Peyer's patch (tissue), 4 donors: ENCODE measurements around the gene EIF4B. TPM values are rescaled to one million over a fixed set of nuclear protein-coding genes. Genes with fewer than 3 reads are reported as not detected.

ENCODE experiments used
- DNase-seq, 3 donors: peaks; one replicate each; pipeline ENCODE4 v3.0.0-alpha.2; 2017 to 2019
- H3K27ac ChIP-seq, 4 donors: fragments of 200-600 bp; sonication (generic); one replicate each; pipeline ENCODE4 v1.5.1; 2016 to 2019
- H3K27me3 ChIP-seq, 2 donors: fragments of 200-600 bp; sonication (generic); one replicate each; pipeline ENCODE4 v1.5.1; 2019
- H3K36me3 ChIP-seq, 3 donors: fragments of 200-600 bp; sonication (generic); one replicate each; pipeline ENCODE4 v1.5.1; 2016 to 2019
- H3K4me1 ChIP-seq, 4 donors: fragments of 200-600 bp; sonication (generic); one replicate each; pipeline ENCODE4 v1.5.1; 2016 to 2019
- H3K4me3 ChIP-seq, 4 donors: fragments of 200-600 bp; sonication (generic); 1 replicate in 3 of 4; 2 replicates in 1 of 4; pipeline ENCODE4 v1.5.1; 2016 to 2019; ENCODE audit warnings: mild to moderate bottlenecking in 1 of 4
- H3K9me3 ChIP-seq, 4 donors: fragments of 200-600 bp; sonication (generic); one replicate each; pipeline ENCODE4 v1.5.1; 2016 to 2019; ENCODE audit warnings: mild to moderate bottlenecking in 1 of 4
- CTCF ChIP-seq, 6 experiments: fragments of 450-650 bp in 4 of 6; fragments of 200-600 bp in 2 of 6; sonication (generic) in 1 of 6; IDR thresholded peaks; one replicate each; pipeline ENCODE4 v1.5.1; 2017 to 2019; ENCODE audit warnings: antibody characterized with exemption in 6 of 6, mild to moderate bottlenecking in 3 of 6, moderate library complexity in 1 of 6
- POLR2A ChIP-seq, 2 donors: fragments of 450-650 bp; IDR thresholded peaks; one replicate each; pipeline ENCODE4 v1.5.1; 2017; ENCODE audit warnings: antibody characterized with exemption in 2 of 2, mild to moderate bottlenecking in 2 of 2, moderate library complexity in 2 of 2
- small RNA-seq, 2 donors: library from RNA; depleted of rRNA; stranded (forward); fragments of <200 nt; gene quantifications; one replicate each; pipeline ENCODE3, GENCODE V24; 2016
- total RNA-seq, 4 donors: library from RNA; depleted of rRNA; stranded (reverse); fragments of >200 nt; gene quantifications; one replicate each; pipeline ENCODE4 v1.1.0, GENCODE V29; 2016

Gene EIF4B
- total RNA-seq, 4 donors from 2014 or later: 234 to 531 (median 250) TPM

DNA sequence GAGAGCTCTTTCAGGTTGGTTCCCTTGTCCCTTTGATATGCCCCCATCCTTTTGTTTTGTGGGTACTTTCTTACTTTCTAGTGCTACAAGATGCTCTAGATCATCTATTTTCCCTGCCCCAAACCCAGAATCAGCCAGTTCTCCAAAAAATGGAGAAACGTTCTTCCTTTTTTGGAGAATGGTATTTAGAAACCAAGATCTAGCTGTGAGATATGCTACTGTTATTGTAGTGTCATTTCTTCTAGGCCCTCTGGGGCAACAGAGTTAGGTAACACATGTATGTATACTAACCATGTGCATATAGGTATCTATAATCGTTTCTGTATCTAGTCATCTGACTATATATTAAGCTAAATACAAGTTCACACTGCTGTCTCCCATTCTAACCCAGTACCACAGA lies 84.3 kb downstream of the EIF4B start:
- Histone ChIP-seq H3K27ac (no peak overlapping the region), H3K36me3 (no peaks in the 10 kb centered on the region), H3K4me3 (no peak overlapping the region), H3K4me1 (no peaks in the 10 kb centered on the region), H3K9me3 (no peaks in the 10 kb centered on the region), H3K27me3 (no peaks in the 10 kb centered on the region)
- no peak for DNase-seq
- TF ChIP-seq CTCF (IDR thresholded peaks at IDR 0.05) (no peak), POLR2A (IDR thresholded peaks at IDR 0.05) (no peak)

GRCh38 chr12:53091756-53092155 lies 85.5 kb downstream of the EIF4B start:
- no peak for TF ChIP-seq CTCF (IDR thresholded peaks at IDR 0.05)
- TF ChIP-seq POLR2A (IDR thresholded peaks at IDR 0.05): no peak
- no peak for DNase-seq
- H3K36me3 ChIP-seq: no peaks in the 10 kb centered on the region

More at GRCh38 chr12:53091756-53092155, 85.5 kb downstream of the EIF4B start:
- Histone ChIP-seq H3K27me3 (no peaks in the 10 kb centered on the region), H3K27ac (no peak overlapping the region), H3K4me1 (peaks cover 0 to 3% (median 0%) of the 10 kb centered on the region in 4 donors), H3K9me3 (no peaks in the 10 kb centered on the region), H3K4me3 (no peak overlapping the region)

Small RNA genes within 50 kb of the gene (small RNA-seq; reads per million reads assigned to genes)
- 0 reads per million in 2 donors for gene MIR6757

Other genes with a start within 250 kb of the EIF4B start
- gene KRT76, start 229.1 kb upstream of the EIF4B start, total RNA-seq: not detected
- not detected for gene KRT3, start 210.3 kb upstream of the EIF4B start, total RNA-seq
- not detected for gene KRT4, start 192.3 kb upstream of the EIF4B start, total RNA-seq
- not detected for gene KRT79, start 172.1 kb upstream of the EIF4B start, total RNA-seq
- gene KRT78, start 157.5 kb upstream of the EIF4B start, total RNA-seq: not detected
- gene KRT8, start 101.4 kb upstream of the EIF4B start, total RNA-seq: 1,000 to 10,000 TPM; 1,046 to 2,452 (median 2,098) TPM
- gene KRT18, start 57.3 kb upstream of the EIF4B start, total RNA-seq: 100 to 1,000 TPM; 320 to 614 (median 477) TPM
- 100 to 1,000 TPM in 3 of 4 donors, 10 to 100 TPM in 1; 29.2 to 274 (median 154) TPM for gene TNS2, start 43.6 kb downstream of the EIF4B start, total RNA-seq
- gene SPRYD3, start 72.9 kb downstream of the EIF4B start, total RNA-seq: 10 to 100 TPM; 27.8 to 38.7 (median 34.8) TPM
- gene IGFBP6, start 91.2 kb downstream of the EIF4B start, total RNA-seq: 100 to 1,000 TPM in 2 of 4 donors, 10 to 100 TPM in 2; 68.5 to 191 (median 128) TPM
- gene SOAT2, start 97.0 kb downstream of the EIF4B start, total RNA-seq: 10 to 100 TPM in 3 of 4 donors, not detected in 1; 13.3 to 55.0 (median 34.5) TPM
- 10 to 100 TPM; 11.9 to 38.8 (median 23.1) TPM for gene ZNF740, start 174.3 kb downstream of the EIF4B start, total RNA-seq
- 100 to 1,000 TPM in 2 of 4 donors, 10 to 100 TPM in 2; 36.1 to 154 (median 109) TPM for gene CSAD, start 174.5 kb downstream of the EIF4B start, total RNA-seq
- 10 to 100 TPM in 1 of 4 donors, 1 to 10 TPM in 3; 3.8 to 66.0 (median 4.4) TPM for gene ITGB7, start 200.8 kb downstream of the EIF4B start, total RNA-seq
- 10 to 100 TPM in 1 of 4 donors, 1 to 10 TPM in 3; 1.9 to 10.7 (median 5.7) TPM for gene RARG, start 225.8 kb downstream of the EIF4B start, total RNA-seq